Fibroblast of lung (primary cell): Measurements from ENCODE around the gene MT1A. TPM values are rescaled to one million over a fixed set of nuclear protein-coding genes. Genes with fewer than 3 reads are reported as not detected.

Experiments
- DNase-seq, 2 donors: peaks; one replicate each; pipeline versions ENCODE4 v3.0.0 to v3.0.0-alpha.2; 2010; ENCODE audit warnings: low read depth in 2 of 2
- H2AFZ ChIP-seq: 2 replicates; pipeline ENCODE4 v1.5.1; 2012; ENCODE audit warnings: low read length, control low read depth, inconsistent platforms
- H3K27ac ChIP-seq: 2 replicates; pipeline ENCODE4 v1.5.1; 2011; ENCODE audit warnings: low read length, control low read depth; ENCODE audit not compliant: insufficient read depth
- H3K27me3 ChIP-seq: 2 replicates; pipeline ENCODE4 v1.5.1; 2011; ENCODE audit warnings: mild to moderate bottlenecking, low read length; ENCODE audit not compliant: control insufficient read depth, insufficient read depth
- H3K36me3 ChIP-seq: 2 replicates; pipeline ENCODE4 v1.5.1; 2011; ENCODE audit warnings: low read length; ENCODE audit not compliant: control insufficient read depth, insufficient read depth
- H3K4me1 ChIP-seq: 2 replicates; pipeline ENCODE4 v1.5.1; 2011; ENCODE audit warnings: low read length; ENCODE audit not compliant: control insufficient read depth, insufficient read depth; ENCODE audit errors: extremely low read depth
- H3K4me2 ChIP-seq: 2 replicates; pipeline ENCODE4 v1.5.1; 2011; ENCODE audit warnings: low read length, control low read depth; ENCODE audit not compliant: insufficient read depth; ENCODE audit errors: extremely low read depth
- H3K4me3 ChIP-seq, 4 experiments: fragments of 200-600 bp in 1 of 4; sonication (generic) in 1 of 4; replicated peaks in 1 of 4; 2 replicates each; pipeline ENCODE4 v1.5.1; 2011 to 2016; ENCODE audit warnings: low read length in 4 of 4, low read depth in 3 of 4, mild to moderate bottlenecking in 3 of 4, control low read depth in 2 of 4, inconsistent platforms in 1 of 4, mixed read lengths in 1 of 4; ENCODE audit not compliant: insufficient read depth in 1 of 4; ENCODE audit errors: control extremely low read depth in 1 of 4
- H3K79me2 ChIP-seq: 2 replicates; pipeline ENCODE4 v1.5.1; 2012; ENCODE audit warnings: mild to moderate bottlenecking, low read length, inconsistent platforms; ENCODE audit not compliant: control insufficient read depth, insufficient read depth
- H3K9ac ChIP-seq: 2 replicates; pipeline ENCODE4 v1.5.1; 2011; ENCODE audit warnings: mild to moderate bottlenecking, low read length, control low read depth; ENCODE audit not compliant: insufficient read depth
- H3K9me3 ChIP-seq: 2 replicates; pipeline ENCODE4 v1.5.1; 2012; ENCODE audit warnings: low read depth, low read length; ENCODE audit not compliant: control insufficient read depth, insufficient read depth
- H4K20me1 ChIP-seq: 2 replicates; pipeline ENCODE4 v1.5.1; 2011; ENCODE audit warnings: low read length; ENCODE audit not compliant: control insufficient read depth, insufficient read depth; ENCODE audit errors: extremely low read depth
- EZH2 ChIP-seq: IDR thresholded peaks from 2 replicates; pipeline ENCODE4 v1.5.1; 2012; ENCODE audit warnings: low read length, control low read depth, mild to moderate bottlenecking; ENCODE audit errors: missing control alignments
- polyA plus RNA-seq, 2 donors: library from polyadenylated mRNA; depleted of rRNA in 1 of 2; stranded (reverse) in 1 of 2; unstranded in 1 of 2; fragments of >200 nt; gene quantifications; 2 replicates each; pipeline ENCODE4 v1.2.1, GENCODE V29; 2011 to 2012; ENCODE audit warnings: missing spikeins in 1 of 2
- total RNA-seq: library from RNA; depleted of rRNA; stranded (reverse); fragments of >200 nt; gene quantifications from 2 replicates; pipeline ENCODE4 v1.2.1, GENCODE V29; 2014
- TF ChIP-seq, protein P1 (sequence below), 2 donors: IDR thresholded peaks in 1 of 2; conservative IDR thresholded peaks in 1 of 2; 1 replicate in 1 of 2; 2 replicates in 1 of 2; pipeline ENCODE4 v1.5.1; 2011 to 2012; ENCODE audit warnings: low read length in 2 of 2, control low read depth in 1 of 2, inconsistent platforms in 1 of 2, low read depth in 1 of 2, mild to moderate bottlenecking in 1 of 2

The MT1A gene
- total and polyA plus RNA-seq, 2 donors (not counting 1 experiment from before 2014, with no cell fraction given) = 2.9 to 5.3 TPM

DNA sequence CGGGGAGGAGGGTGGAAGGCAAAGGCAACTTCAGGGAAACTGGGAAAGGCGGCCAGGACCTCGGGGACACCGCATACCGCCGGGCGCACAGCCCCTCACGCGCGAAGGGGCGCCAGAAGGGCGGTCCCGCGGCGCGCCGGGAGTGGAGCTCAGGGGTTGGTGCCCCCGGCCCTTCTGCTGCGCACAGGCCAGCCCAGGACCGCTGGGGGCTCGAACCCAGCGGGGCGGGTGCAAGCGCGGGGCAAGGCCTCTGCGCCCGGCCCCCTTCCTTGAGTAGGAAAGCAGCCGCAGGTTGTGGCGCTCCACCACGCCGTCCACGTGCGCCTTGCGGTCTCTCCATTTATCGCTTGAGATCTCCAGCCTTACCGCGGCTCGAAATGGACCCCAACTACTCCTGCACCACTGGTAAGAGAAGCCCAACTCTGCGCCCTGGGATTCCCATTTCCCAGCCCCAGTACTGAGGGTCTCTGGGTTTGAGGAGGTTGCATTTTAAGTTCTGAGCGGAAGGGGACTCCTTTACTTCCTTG lies 3.0 kb upstream of the MT1A start:
- H3K4me3 ChIP-seq = no peak overlapping the region
- no peak overlapping the region for H2AFZ ChIP-seq
- no peak overlapping the region for H3K4me2 ChIP-seq
- no peaks in the 10 kb centered on the region for H3K36me3 ChIP-seq
- H3K27me3 ChIP-seq = peaks cover 5% of the 10 kb centered on the region
- no peak overlapping the region for H3K9ac ChIP-seq
- no peak for TF ChIP-seq EZH2
- TF ChIP-seq, protein P1, sequence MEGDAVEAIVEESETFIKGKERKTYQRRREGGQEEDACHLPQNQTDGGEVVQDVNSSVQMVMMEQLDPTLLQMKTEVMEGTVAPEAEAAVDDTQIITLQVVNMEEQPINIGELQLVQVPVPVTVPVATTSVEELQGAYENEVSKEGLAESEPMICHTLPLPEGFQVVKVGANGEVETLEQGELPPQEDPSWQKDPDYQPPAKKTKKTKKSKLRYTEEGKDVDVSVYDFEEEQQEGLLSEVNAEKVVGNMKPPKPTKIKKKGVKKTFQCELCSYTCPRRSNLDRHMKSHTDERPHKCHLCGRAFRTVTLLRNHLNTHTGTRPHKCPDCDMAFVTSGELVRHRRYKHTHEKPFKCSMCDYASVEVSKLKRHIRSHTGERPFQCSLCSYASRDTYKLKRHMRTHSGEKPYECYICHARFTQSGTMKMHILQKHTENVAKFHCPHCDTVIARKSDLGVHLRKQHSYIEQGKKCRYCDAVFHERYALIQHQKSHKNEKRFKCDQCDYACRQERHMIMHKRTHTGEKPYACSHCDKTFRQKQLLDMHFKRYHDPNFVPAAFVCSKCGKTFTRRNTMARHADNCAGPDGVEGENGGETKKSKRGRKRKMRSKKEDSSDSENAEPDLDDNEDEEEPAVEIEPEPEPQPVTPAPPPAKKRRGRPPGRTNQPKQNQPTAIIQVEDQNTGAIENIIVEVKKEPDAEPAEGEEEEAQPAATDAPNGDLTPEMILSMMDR (conservative IDR thresholded peaks at IDR 0.05 in 1 of 2, IDR thresholded peaks at IDR 0.05 in 1 of 2; ENCODE audit: low read depth in 1 of 2, low read length in 2 of 2) = no peak
- H3K4me1 ChIP-seq = peaks cover 2% of the 10 kb centered on the region
- no peaks in the 10 kb centered on the region for H4K20me1 ChIP-seq
- H3K27ac ChIP-seq = no peak overlapping the region
- H3K9me3 ChIP-seq = no peaks in the 10 kb centered on the region
- H3K79me2 ChIP-seq = no peaks in the 10 kb centered on the region
- no peak for DNase-seq

DNA sequence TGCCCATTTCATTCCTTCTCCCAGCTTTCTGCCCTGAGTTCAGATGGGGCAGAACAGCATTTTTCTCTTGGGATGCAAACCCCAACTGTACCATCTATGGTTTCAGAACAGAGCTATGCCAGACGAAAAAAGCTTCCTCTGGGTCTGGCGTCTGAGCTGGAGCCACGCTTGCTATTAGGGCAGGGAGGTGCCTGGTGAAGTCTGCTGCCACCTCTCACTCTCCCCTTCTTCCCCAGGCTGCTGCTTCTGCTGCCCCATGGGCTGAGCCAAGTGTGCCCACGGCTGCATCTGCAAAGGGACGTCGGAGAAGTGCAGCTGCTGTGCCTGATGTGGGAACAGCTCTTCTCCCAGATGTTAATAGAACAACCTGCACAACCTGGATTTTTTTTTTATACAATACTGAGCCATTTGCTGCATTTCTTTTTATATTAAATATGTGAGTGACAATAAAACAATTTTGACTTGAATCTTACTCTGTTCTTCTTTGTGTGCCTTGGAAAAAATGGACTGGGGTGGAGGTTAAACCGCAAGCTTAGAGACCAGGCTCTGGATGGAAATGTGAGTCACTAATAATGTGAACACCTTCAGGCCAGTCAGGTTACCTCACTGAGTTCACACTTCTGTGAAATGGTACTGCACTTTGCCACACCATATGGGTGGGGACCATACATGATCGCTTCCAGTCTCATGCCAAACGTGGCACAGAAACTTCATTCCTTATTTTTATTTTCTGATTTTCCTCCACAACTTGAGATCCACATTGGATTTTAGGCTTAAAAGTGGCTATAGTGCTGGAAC lies 1.7 kb upstream of the MT1A start:
- no peaks in the 10 kb centered on the region for H3K36me3 ChIP-seq
- H4K20me1 ChIP-seq = no peaks in the 10 kb centered on the region
- no peak overlapping the region for H2AFZ ChIP-seq
- H3K27ac ChIP-seq = no peak overlapping the region
- no peak overlapping the region for H3K9ac ChIP-seq
- no peak overlapping the region for H3K4me3 ChIP-seq
- TF ChIP-seq, protein P1 (conservative IDR thresholded peaks at IDR 0.05 in 1 of 2, IDR thresholded peaks at IDR 0.05 in 1 of 2; ENCODE audit: low read depth in 1 of 2, low read length in 2 of 2) = no peak
- no peak for TF ChIP-seq EZH2
- no peak overlapping the region for H3K4me2 ChIP-seq
- peaks cover 2% of the 10 kb centered on the region for H3K4me1 ChIP-seq
- no peak for DNase-seq
- no peaks in the 10 kb centered on the region for H3K79me2 ChIP-seq
- no peaks in the 10 kb centered on the region for H3K9me3 ChIP-seq
- H3K27me3 ChIP-seq = peaks cover 5% of the 10 kb centered on the region

DNA sequence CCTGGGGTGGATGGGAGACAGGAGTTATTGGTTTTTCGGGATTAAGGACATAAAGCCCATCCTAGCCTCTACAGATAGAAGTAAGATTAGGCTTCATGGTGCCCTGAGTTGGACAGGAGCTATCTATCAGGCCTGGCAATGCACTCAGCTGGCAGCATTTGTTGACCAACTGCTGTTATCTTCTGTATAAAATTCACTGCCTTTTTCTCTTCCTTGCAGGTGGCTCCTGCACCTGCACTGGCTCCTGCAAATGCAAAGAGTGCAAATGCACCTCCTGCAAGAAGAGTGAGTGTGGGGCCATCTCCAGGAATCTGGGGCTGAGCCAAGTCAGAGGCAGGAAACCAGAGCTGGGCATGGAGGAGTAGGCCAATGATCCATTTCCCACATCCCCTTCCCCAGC lies 579 bp downstream of the MT1A start:
- no peak for DNase-seq
- peaks cover 5% of the 10 kb centered on the region for H3K27me3 ChIP-seq
- H3K4me1 ChIP-seq = no peaks in the 10 kb centered on the region
- no peak for TF ChIP-seq EZH2
- TF ChIP-seq, protein P1 (conservative IDR thresholded peaks at IDR 0.05 in 1 of 2, IDR thresholded peaks at IDR 0.05 in 1 of 2; ENCODE audit: low read depth in 1 of 2, low read length in 2 of 2) = no peak
- H3K36me3 ChIP-seq = no peaks in the 10 kb centered on the region
- no peaks in the 10 kb centered on the region for H3K79me2 ChIP-seq
- H2AFZ ChIP-seq = no peak overlapping the region
- no peak overlapping the region for H3K9ac ChIP-seq
- H3K4me2 ChIP-seq = no peak overlapping the region
- no peaks in the 10 kb centered on the region for H3K9me3 ChIP-seq
- no peak overlapping the region for H3K27ac ChIP-seq
- H4K20me1 ChIP-seq = no peaks in the 10 kb centered on the region
- no peak overlapping the region for H3K4me3 ChIP-seq
